ENCODE data around the gene ADGRF1.
"Not testable (repeated sequence)": the region's sequence is repeated elsewhere in the genome, so short reads cannot be mapped to it uniquely, and the experiment has no call there.

DNA sequence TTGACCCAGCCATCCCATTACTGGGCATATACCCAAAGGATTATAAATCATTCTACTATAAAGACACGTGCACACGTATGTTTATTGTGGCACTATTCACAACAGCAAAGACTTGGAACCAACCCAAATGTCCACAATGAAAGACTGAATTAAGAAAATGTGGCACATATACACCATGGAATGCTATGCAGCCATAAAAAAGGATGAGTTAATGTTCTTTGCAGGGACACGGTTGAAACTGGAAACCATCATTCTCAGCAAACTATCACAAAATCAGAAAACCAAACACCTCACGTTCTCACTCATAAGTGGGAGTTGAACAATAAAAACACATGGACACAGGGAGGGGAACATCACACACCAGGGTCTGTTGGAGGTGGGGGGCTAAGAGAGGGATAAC lies 47.3 kb upstream of the ADGRF1 start:
- TF ChIP-seq, protein P1, sequence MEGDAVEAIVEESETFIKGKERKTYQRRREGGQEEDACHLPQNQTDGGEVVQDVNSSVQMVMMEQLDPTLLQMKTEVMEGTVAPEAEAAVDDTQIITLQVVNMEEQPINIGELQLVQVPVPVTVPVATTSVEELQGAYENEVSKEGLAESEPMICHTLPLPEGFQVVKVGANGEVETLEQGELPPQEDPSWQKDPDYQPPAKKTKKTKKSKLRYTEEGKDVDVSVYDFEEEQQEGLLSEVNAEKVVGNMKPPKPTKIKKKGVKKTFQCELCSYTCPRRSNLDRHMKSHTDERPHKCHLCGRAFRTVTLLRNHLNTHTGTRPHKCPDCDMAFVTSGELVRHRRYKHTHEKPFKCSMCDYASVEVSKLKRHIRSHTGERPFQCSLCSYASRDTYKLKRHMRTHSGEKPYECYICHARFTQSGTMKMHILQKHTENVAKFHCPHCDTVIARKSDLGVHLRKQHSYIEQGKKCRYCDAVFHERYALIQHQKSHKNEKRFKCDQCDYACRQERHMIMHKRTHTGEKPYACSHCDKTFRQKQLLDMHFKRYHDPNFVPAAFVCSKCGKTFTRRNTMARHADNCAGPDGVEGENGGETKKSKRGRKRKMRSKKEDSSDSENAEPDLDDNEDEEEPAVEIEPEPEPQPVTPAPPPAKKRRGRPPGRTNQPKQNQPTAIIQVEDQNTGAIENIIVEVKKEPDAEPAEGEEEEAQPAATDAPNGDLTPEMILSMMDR (IDR thresholded peaks at IDR 0.05) = not testable (repeated sequence)
- TF ChIP-seq POLR2A, POLR2AphosphoS5 (IDR thresholded peaks at IDR 0.05): not testable (repeated sequence)

Measured in transverse colon (tissue), 4 donors.